Endodermal cell (in vitro differentiated cells): ENCODE data around the gene C9orf78. TPM values are rescaled to one million over a fixed set of nuclear protein-coding genes. Genes with fewer than 3 reads are reported as not detected.

ENCODE experiments used
- DNase-seq: peaks from one replicate; pipeline ENCODE4 v3.0.0-alpha.2; 2017
- H3K27ac ChIP-seq: 2 replicates; pipeline ENCODE4 v1.5.1; 2013; ENCODE audit warnings: mild to moderate bottlenecking, low read depth, low read length, moderate library complexity
- H3K27me3 ChIP-seq: 2 replicates; pipeline ENCODE4 v1.6.1; 2013; ENCODE audit warnings: mild to moderate bottlenecking, low read length, moderate library complexity; ENCODE audit not compliant: insufficient read depth, control insufficient read depth, poor library complexity, severe bottlenecking
- H3K36me3 ChIP-seq: 2 replicates; pipeline ENCODE4 v1.7.0; 2013; ENCODE audit warnings: mild to moderate bottlenecking, low read length, moderate library complexity; ENCODE audit not compliant: control insufficient read depth, insufficient read depth
- H3K4me1 ChIP-seq: one replicate; pipeline ENCODE4 v1.7.0; 2013; ENCODE audit warnings: low read length; ENCODE audit not compliant: control insufficient read depth, insufficient read depth
- H3K4me3 ChIP-seq: 2 replicates; pipeline ENCODE4 v1.5.1; 2013; ENCODE audit warnings: mild to moderate bottlenecking, low read length, moderate library complexity
- H3K9ac ChIP-seq: 2 replicates; pipeline ENCODE4 v1.6.1; 2013; ENCODE audit warnings: mild to moderate bottlenecking, low read length, moderate library complexity; ENCODE audit not compliant: poor library complexity, severe bottlenecking; ENCODE audit errors: extremely low read depth
- H3K9me3 ChIP-seq: 2 replicates; pipeline ENCODE4 v1.6.1; 2013; ENCODE audit warnings: mild to moderate bottlenecking, low read length, moderate library complexity; ENCODE audit not compliant: control insufficient read depth
- H3K27ac Mint-ChIP-seq: 2 replicates; pipeline ENCODE4 v1.8.0; 2020; ENCODE audit warnings: mixed read lengths
- H3K27me3 Mint-ChIP-seq: 2 replicates; pipeline ENCODE4 v1.8.0; 2021; ENCODE audit warnings: mild to moderate bottlenecking, mixed read lengths; ENCODE audit not compliant: insufficient read depth
- H3K36me3 Mint-ChIP-seq: 2 replicates; pipeline ENCODE4 v1.8.0; 2020; ENCODE audit warnings: low read depth, mixed read lengths
- H3K4me1 Mint-ChIP-seq: 2 replicates; pipeline ENCODE4 v1.8.0; 2020; ENCODE audit warnings: mixed read lengths
- H3K4me3 Mint-ChIP-seq: 2 replicates; pipeline ENCODE4 v1.8.0; 2020; ENCODE audit warnings: mild to moderate bottlenecking, moderate library complexity, mixed read lengths
- H3K9me3 Mint-ChIP-seq: 2 replicates; pipeline ENCODE4 v1.8.0; 2020; ENCODE audit warnings: mild to moderate bottlenecking, mixed read lengths
- CTCF ChIP-seq: fragments of 200-600 bp; sonication (generic); conservative IDR thresholded peaks from 2 replicates; pipeline ENCODE4 v1.5.0; 2021; ENCODE audit warnings: antibody characterized with exemption, mild to moderate bottlenecking
- WGBS, 2 experiments: methylation state at CpG; one replicate each; pipeline versions ENCODE4 v1.1.5 to v1.1.7; 2013; ENCODE audit warnings: missing lambda C conversion rate in 2 of 2, mixed read lengths in 1 of 2; ENCODE audit not compliant: insufficient coverage in 1 of 2, insufficient read length in 1 of 2; 5-methylcytosine and 5-hydroxymethylcytosine counted together
- total RNA-seq, 2 donors: library from RNA; stranded (reverse); fragmentation: NEBNext Ultra II Directional in 1 of 2; extraction: Animal tissue kit (Norgen Biotek cat#: 25700) in 1 of 2; gene quantifications; 2 replicates in 1 of 2; 3 replicates in 1 of 2; pipeline ENCODE4 v1.2.1, GENCODE V29; 2021

C9orf78 gene
- total RNA-seq, 2 donors from 2014 or later = 29.9 to 34.1 TPM

- Histone ChIP-seq H3K36me3 (peaks cover 50% of the 10 kb centered on the region), H3K4me3 (peak overlapping the region; percentile 72), H3K9me3 (no peaks in the 10 kb centered on the region), H3K9ac (peak overlapping the region; percentile 64), H3K27me3 (no peaks in the 10 kb centered on the region), H3K27ac (no peak overlapping the region), H3K4me1 (no peaks in the 10 kb centered on the region)
- peaks cover 8% of the 10 kb centered on the region for H3K4me1 Mint-ChIP-seq
- peak overlapping the region; percentile 69 for H3K4me3 Mint-ChIP-seq
- no peaks in the 10 kb centered on the region for H3K9me3 Mint-ChIP-seq
- 1% methylated on average over 9 of the region's 15 CpGs; no CpG with 5 or more reads in 1 of the 2 experiments for WGBS, 2 experiments
- H3K27ac Mint-ChIP-seq = no peak overlapping the region
- H3K27me3 Mint-ChIP-seq = no peaks in the 10 kb centered on the region
- no peak for TF ChIP-seq CTCF
- DNase-seq = no peak
- H3K36me3 Mint-ChIP-seq = peaks cover 46% of the 10 kb centered on the region
These were observed 11.5 kb downstream of the C9orf78 start for GRCh38 chr9:129823542-129823934.

- Mint-ChIP-seq H3K4me3 (peak overlapping the region; percentile 69), H3K27ac (peak overlapping the region; percentile 86), H3K4me1 (peaks cover 8% of the 10 kb centered on the region), H3K9me3 (no peaks in the 10 kb centered on the region), H3K27me3 (no peaks in the 10 kb centered on the region), H3K36me3 (peaks cover 46% of the 10 kb centered on the region)
- no peak overlapping the region for H3K27ac ChIP-seq
- TF ChIP-seq CTCF = no peak
- H3K36me3 ChIP-seq = peaks cover 50% of the 10 kb centered on the region
- H3K9ac ChIP-seq = peak overlapping the region; percentile 62
- no peaks in the 10 kb centered on the region for H3K4me1 ChIP-seq
- WGBS, 2 experiments = 25 to 43% methylated on average over 13 to 25 of the region's 26 CpGs
- H3K27me3 ChIP-seq = no peaks in the 10 kb centered on the region
- peak; percentile 73 for DNase-seq
- H3K9me3 ChIP-seq = no peaks in the 10 kb centered on the region
- peak overlapping the region; percentile 85 for H3K4me3 ChIP-seq
These were observed 12.1 kb downstream of the C9orf78 start for GRCh38 chr9:129822898-129823541.

GRCh38 chr9:129816501-129817435, 18.3 kb downstream of the C9orf78 start:
- H3K27ac Mint-ChIP-seq = no peak overlapping the region
- TF ChIP-seq CTCF = no peak
- no peak overlapping the region for H3K4me3 Mint-ChIP-seq
- 90 to 92% methylated on average over 13 to 14 of the region's 14 CpGs for WGBS, 2 experiments
- no peak for DNase-seq
- Histone ChIP-seq H3K27me3 (no peaks in the 10 kb centered on the region), H3K9me3 (no peaks in the 10 kb centered on the region), H3K27ac (no peak overlapping the region), H3K9ac (no peak overlapping the region), H3K36me3 (peaks cover 78% of the 10 kb centered on the region), H3K4me3 (no peak overlapping the region), H3K4me1 (no peaks in the 10 kb centered on the region)
- no peaks in the 10 kb centered on the region for H3K27me3 Mint-ChIP-seq
- H3K9me3 Mint-ChIP-seq = no peaks in the 10 kb centered on the region
- H3K4me1 Mint-ChIP-seq = no peaks in the 10 kb centered on the region
- peaks cover 71% of the 10 kb centered on the region for H3K36me3 Mint-ChIP-seq
